Activated B cell treated with CpG ODN at 0.5 μM for 24 hours (primary cell): Measurements from ENCODE around the gene EHBP1. TPM values are rescaled to one million over a fixed set of nuclear protein-coding genes. Genes with fewer than 3 reads are reported as not detected.

ENCODE experiments used
- ATAC-seq: fragments of 200-7000 bp; cut with Tn5 transposase; one replicate; pipeline ENCODE4 v1.10.0; 2021; ENCODE audit warnings: low read depth, mild to moderate bottlenecking, moderate library complexity
- CTCF ChIA-PET: fragments of 350-600 bp; sonication (Branson Sonifier 250); formaldehyde crosslinking; loops from one replicate; lab custom pipeline; 2021; ENCODE audit warnings: antibody characterized with exemption; lab: Charles Lee
- POLR2A ChIA-PET: fragments of 350-600 bp; sonication (Branson Sonifier 250); formaldehyde crosslinking; loops from one replicate; lab custom pipeline; 2021; ENCODE audit warnings: antibody characterized with exemption; lab: Charles Lee
- DNase-seq: peaks from one replicate; pipeline ENCODE4 v3.0.0; 2022
- H3K27ac Mint-ChIP-seq: one replicate; pipeline ENCODE4 v1.8.0; 2020; ENCODE audit warnings: mixed read lengths
- H3K27me3 Mint-ChIP-seq: one replicate; pipeline ENCODE4 v1.8.0; 2021; ENCODE audit warnings: mixed read lengths
- H3K36me3 Mint-ChIP-seq: one replicate; pipeline ENCODE4 v1.8.0; 2021; ENCODE audit warnings: low read depth, mixed read lengths
- H3K4me1 Mint-ChIP-seq: one replicate; pipeline ENCODE4 v1.8.0; 2021; ENCODE audit warnings: mixed read lengths
- H3K4me3 Mint-ChIP-seq: one replicate; pipeline ENCODE4 v1.8.0; 2020; ENCODE audit warnings: mild to moderate bottlenecking, mixed read lengths
- H3K9me3 Mint-ChIP-seq: one replicate; pipeline ENCODE4 v1.8.0; 2020; ENCODE audit warnings: mixed read lengths
- intact Hi-C: fragments of 100-400 bp; cut with micrococcal nuclease; formaldehyde crosslinking; loops from one replicate; pipeline ENCODE4 v1.15.1; 2024
- total RNA-seq: library from RNA; stranded (reverse); gene quantifications from 2 replicates; pipeline ENCODE4 v1.2.3, GENCODE V29; 2022
- TF ChIP-seq, protein P1 (sequence below): fragments of 200-600 bp; IDR thresholded peaks from one replicate; pipeline ENCODE4 v1.8.0; 2022; ENCODE audit warnings: antibody characterized with exemption, mild to moderate bottlenecking

The EHBP1 gene
- total RNA-seq, 1 donor from 2014 or later = 24.0 TPM

DNA sequence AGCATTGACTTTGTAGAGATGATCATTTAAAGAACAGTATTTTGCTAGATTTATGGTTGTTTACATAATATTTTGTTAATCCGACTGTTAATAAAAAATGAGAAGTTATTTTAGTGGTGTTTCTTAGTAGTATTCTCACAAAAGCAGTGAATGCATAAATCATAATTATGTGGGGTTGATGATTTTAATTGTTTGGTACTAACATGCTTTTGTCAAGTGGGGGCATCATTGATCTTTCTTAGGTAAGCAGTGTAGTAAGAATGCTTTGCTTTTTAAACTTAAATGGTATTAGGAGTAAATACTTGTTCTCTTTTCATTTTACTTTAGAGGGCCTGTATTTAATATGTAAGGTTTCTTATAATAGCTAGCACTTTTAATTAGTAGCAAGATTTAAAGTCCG, 235.9 kb downstream of the EHBP1 start:
- Mint-ChIP-seq H3K4me3 (no peak overlapping the region), H3K27me3 (no peaks in the 10 kb centered on the region), H3K36me3 (peaks cover 6% of the 10 kb centered on the region), H3K27ac (no peak overlapping the region), H3K4me1 (no peaks in the 10 kb centered on the region), H3K9me3 (no peaks in the 10 kb centered on the region)
- TF ChIP-seq, protein P1, sequence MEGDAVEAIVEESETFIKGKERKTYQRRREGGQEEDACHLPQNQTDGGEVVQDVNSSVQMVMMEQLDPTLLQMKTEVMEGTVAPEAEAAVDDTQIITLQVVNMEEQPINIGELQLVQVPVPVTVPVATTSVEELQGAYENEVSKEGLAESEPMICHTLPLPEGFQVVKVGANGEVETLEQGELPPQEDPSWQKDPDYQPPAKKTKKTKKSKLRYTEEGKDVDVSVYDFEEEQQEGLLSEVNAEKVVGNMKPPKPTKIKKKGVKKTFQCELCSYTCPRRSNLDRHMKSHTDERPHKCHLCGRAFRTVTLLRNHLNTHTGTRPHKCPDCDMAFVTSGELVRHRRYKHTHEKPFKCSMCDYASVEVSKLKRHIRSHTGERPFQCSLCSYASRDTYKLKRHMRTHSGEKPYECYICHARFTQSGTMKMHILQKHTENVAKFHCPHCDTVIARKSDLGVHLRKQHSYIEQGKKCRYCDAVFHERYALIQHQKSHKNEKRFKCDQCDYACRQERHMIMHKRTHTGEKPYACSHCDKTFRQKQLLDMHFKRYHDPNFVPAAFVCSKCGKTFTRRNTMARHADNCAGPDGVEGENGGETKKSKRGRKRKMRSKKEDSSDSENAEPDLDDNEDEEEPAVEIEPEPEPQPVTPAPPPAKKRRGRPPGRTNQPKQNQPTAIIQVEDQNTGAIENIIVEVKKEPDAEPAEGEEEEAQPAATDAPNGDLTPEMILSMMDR = no peak
- ATAC-seq (no peak), DNase-seq (no peak)
- ChIA-PET POLR2A (no interaction called here), CTCF (no interaction called here)
- intact Hi-C loops = no loop called here

DNA sequence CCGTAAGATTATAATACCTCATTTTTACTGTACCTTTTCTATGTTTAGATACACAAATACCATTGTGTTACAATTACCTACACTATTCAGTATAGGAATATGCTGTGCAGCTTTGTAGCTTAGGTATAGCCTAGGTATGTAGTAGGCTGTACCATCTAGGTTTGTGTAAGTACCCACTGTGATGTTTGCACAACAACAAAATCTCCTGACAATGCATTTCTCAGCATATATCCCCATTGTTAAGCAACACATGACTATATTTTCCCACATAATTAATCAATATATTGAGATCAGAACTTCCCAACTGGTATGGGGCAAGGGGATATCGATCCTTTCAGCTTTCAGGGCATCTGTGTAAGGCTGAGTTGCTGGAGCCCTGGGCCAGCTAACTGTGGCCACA, 238.8 kb downstream of the EHBP1 start:
- ChIA-PET CTCF (no interaction called here), POLR2A (no interaction called here)
- TF ChIP-seq, protein P1 = no peak
- no peaks in the 10 kb centered on the region for H3K4me1 Mint-ChIP-seq
- DNase-seq (no peak), ATAC-seq (no peak)
- no peak overlapping the region for H3K27ac Mint-ChIP-seq
- H3K27me3 Mint-ChIP-seq = no peaks in the 10 kb centered on the region
- intact Hi-C loops = no loop called here
- peaks cover 16% of the 10 kb centered on the region for H3K36me3 Mint-ChIP-seq
- no peak overlapping the region for H3K4me3 Mint-ChIP-seq
- no peaks in the 10 kb centered on the region for H3K9me3 Mint-ChIP-seq

DNA sequence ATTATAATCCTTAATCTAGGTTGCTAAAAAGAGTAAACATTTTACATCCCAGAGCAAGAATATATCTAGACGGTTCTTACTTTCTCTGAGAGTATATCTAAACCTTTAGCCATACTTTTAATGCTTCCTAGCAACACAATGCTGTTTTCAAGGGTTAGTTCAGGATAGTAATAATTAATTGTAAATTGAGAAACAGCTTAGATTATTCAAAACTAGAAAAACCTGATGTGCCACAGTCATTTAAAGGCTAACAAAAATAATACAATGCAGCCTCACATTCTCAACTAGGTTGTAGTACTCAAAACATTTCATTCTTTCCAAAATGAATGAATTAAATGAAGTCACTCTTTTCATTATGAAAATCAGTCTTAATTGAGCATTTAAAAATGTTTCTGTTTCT, 241.9 kb downstream of the EHBP1 start:
- H3K36me3 Mint-ChIP-seq = peaks cover 24% of the 10 kb centered on the region
- no peak overlapping the region for H3K27ac Mint-ChIP-seq
- ChIA-PET CTCF (no interaction called here), POLR2A (no interaction called here)
- no peaks in the 10 kb centered on the region for H3K4me1 Mint-ChIP-seq
- TF ChIP-seq, protein P1 = no peak
- no peak for DNase-seq
- ATAC-seq = no peak
- intact Hi-C loops = no loop called here
- no peaks in the 10 kb centered on the region for H3K9me3 Mint-ChIP-seq
- no peaks in the 10 kb centered on the region for H3K27me3 Mint-ChIP-seq
- no peak overlapping the region for H3K4me3 Mint-ChIP-seq

DNA sequence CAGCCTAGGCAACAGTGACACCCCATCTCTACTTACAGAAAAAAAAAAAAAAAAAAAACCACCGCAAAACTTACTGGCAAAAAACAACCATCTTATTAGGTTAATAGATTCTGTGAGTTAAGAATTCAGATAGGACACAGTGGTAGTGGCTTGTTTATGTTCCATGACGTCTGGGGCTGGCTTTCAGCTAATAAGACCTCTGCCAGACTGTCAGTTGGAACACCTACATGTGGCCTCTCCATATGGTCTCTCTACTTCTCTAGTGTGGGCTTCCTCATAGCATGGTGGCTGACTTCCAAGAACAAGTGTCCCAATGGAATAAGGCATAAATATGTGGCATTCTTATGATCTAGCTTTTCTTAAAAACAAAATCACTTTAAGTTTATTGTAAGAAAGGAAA, 251.1 kb downstream of the EHBP1 start:
- no peaks in the 10 kb centered on the region for H3K4me1 Mint-ChIP-seq
- ChIA-PET CTCF (no interaction called here), POLR2A (no interaction called here)
- H3K27me3 Mint-ChIP-seq = no peaks in the 10 kb centered on the region
- intact Hi-C loops = no loop called here
- H3K4me3 Mint-ChIP-seq = no peak overlapping the region
- H3K27ac Mint-ChIP-seq = no peak overlapping the region
- no peaks in the 10 kb centered on the region for H3K9me3 Mint-ChIP-seq
- no peak for DNase-seq
- ATAC-seq = no peak
- H3K36me3 Mint-ChIP-seq = peaks cover 25% of the 10 kb centered on the region
- TF ChIP-seq, protein P1 = no peak

DNA sequence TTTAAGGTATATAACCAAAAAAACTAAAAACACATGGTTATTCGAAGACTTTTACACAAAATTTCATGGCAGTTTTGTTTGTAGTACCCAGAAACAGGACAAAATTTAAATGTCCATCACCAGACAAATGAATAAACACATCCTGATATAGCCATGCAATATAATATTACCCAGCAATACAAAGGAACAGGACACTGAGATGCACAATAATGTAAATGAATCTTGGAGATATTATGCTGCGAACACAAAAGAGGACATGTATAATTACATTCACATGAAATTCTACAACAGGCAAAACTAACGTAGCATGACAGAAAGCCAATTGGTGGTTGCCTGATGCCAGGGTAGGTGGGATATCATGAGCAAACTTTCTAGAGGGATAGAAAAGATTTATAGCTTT, 252.7 kb downstream of the EHBP1 start:
- intact Hi-C loops = no loop called here
- H3K27me3 Mint-ChIP-seq = no peaks in the 10 kb centered on the region
- no peaks in the 10 kb centered on the region for H3K9me3 Mint-ChIP-seq
- ATAC-seq (no peak), DNase-seq (no peak)
- no peak overlapping the region for H3K4me3 Mint-ChIP-seq
- TF ChIP-seq, protein P1 = no peak
- ChIA-PET POLR2A (no interaction called here), CTCF (no interaction called here)
- peaks cover 22% of the 10 kb centered on the region for H3K36me3 Mint-ChIP-seq
- H3K27ac Mint-ChIP-seq = no peak overlapping the region
- no peaks in the 10 kb centered on the region for H3K4me1 Mint-ChIP-seq
